Activated CD8-positive, alpha-beta memory T cell treated with anti-CD3 and anti-CD28 coated beads for 1 hour (primary cell): Measurements from ENCODE around the gene GABBR2.

Source experiments
- DNase-seq, 2 donors: peaks; one replicate each; pipeline ENCODE4 v3.0.0-alpha.2; 2020; ENCODE audit warnings: low read depth in 1 of 2; ENCODE audit errors: extremely low read depth in 1 of 2

The GABBR2 gene

GRCh38 chr9:98332405-98332831, 376.3 kb downstream of the GABBR2 start:
- DNase-seq = no peak

GRCh38 chr9:98331536-98332259, 377.0 kb downstream of the GABBR2 start:
- DNase-seq = no peak

- no peak for DNase-seq
Measured at GRCh38 chr9:98330831-98331230, 377.9 kb downstream of the GABBR2 start.

GRCh38 chr9:98329904-98330303, 378.8 kb downstream of the GABBR2 start:
- DNase-seq = no peak

- DNase-seq = no peak
Measured at GRCh38 chr9:98329281-98329680, 379.5 kb downstream of the GABBR2 start.

GRCh38 chr9:98328770-98329169, 380.0 kb downstream of the GABBR2 start:
- DNase-seq = no peak

GRCh38 chr9:98328141-98328540, 380.6 kb downstream of the GABBR2 start:
- DNase-seq = no peak

- no peak for DNase-seq
Measured at GRCh38 chr9:98327249-98327561, 381.5 kb downstream of the GABBR2 start.

- no peak for DNase-seq
Measured at GRCh38 chr9:98326459-98327248, 382.1 kb downstream of the GABBR2 start.

GRCh38 chr9:98324801-98325200, 383.9 kb downstream of the GABBR2 start:
- no peak for DNase-seq

GRCh38 chr9:98323831-98324135, 385.0 kb downstream of the GABBR2 start:
- no peak for DNase-seq

GRCh38 chr9:98323051-98323830, 385.5 kb downstream of the GABBR2 start:
- DNase-seq = no peak

- DNase-seq = no peak
Measured at GRCh38 chr9:98321269-98321668, 387.5 kb downstream of the GABBR2 start.

GRCh38 chr9:98318834-98319478, 389.8 kb downstream of the GABBR2 start:
- no peak for DNase-seq

GRCh38 chr9:98318041-98318790, 390.5 kb downstream of the GABBR2 start:
- no peak for DNase-seq

- DNase-seq = no peak
Measured at GRCh38 chr9:98317134-98317857, 391.4 kb downstream of the GABBR2 start.

GRCh38 chr9:98316445-98317133, 392.1 kb downstream of the GABBR2 start:
- DNase-seq = no peak

GRCh38 chr9:98315551-98316060, 393.1 kb downstream of the GABBR2 start:
- peak; percentile 40 to 62 for DNase-seq

- no peak for DNase-seq
Measured at GRCh38 chr9:98315067-98315453, 393.7 kb downstream of the GABBR2 start.
